ENCODE data around the gene OR52D1. TPM values are rescaled to one million over a fixed set of nuclear protein-coding genes. Genes with fewer than 3 reads are reported as not detected.

Gene OR52D1
- total RNA-seq, 1 experiment from 2014 or later = not detected

DNA sequence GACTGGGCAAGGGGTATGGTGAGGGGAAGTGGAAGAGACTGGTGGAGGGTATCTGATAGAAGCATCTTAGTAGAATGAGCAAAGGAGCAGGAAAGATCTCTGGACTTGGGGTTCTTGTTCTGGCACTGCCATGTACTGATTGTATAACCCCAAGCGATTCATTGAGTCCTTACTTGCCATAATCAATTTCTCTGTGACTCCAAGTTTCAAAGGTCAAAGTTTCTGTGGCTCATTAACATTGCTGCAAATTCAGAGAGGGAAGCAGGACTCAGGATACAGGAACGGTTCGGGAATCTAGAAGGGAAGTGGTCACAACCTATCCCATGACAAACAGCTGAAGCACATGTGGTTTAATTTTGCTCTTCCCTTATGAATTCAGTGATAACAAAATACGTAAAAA is 39.1 kb upstream of the OR52D1 start:
- H2BK120ac ChIP-seq (ENCODE audit: low read depth, low read length, poor library complexity, severe bottlenecking) = no peak overlapping the region
- no peak overlapping the region for H3K4me2 ChIP-seq (ENCODE audit: insufficient read depth, insufficient read length, low read length)
- no peak overlapping the region for H3T11ph ChIP-seq (ENCODE audit: low read length)
- H3K9ac ChIP-seq (ENCODE audit: extremely low read depth, insufficient read length, low read length) = no peak overlapping the region
- no peaks in the 10 kb centered on the region for H3K23me2 ChIP-seq (ENCODE audit: insufficient read length, low read depth, low read length, poor library complexity, severe bottlenecking)
- H4K8ac ChIP-seq (replicated peaks; ENCODE audit: insufficient read length, low read depth, low read length) = no peak overlapping the region
- no peak overlapping the region for H3K27ac Mint-ChIP-seq
- no peaks in the 10 kb centered on the region for H3K36me3 Mint-ChIP-seq (ENCODE audit: insufficient read depth in 1 of 3, low read depth in 3 of 3)
- no peak overlapping the region for H2BK5ac ChIP-seq (ENCODE audit: insufficient read length, low read length)
- H2BK12ac ChIP-seq (ENCODE audit: insufficient read length, low read depth, low read length) = no peak overlapping the region
- no CpG with 5 or more reads among the region's 4 CpGs for WGBS (ENCODE audit: extremely low coverage, insufficient read length, low lambda C conversion rate)
- H4K91ac ChIP-seq (ENCODE audit: insufficient read length, low read depth, low read length) = no peak overlapping the region
- TF ChIP-seq, protein P1, sequence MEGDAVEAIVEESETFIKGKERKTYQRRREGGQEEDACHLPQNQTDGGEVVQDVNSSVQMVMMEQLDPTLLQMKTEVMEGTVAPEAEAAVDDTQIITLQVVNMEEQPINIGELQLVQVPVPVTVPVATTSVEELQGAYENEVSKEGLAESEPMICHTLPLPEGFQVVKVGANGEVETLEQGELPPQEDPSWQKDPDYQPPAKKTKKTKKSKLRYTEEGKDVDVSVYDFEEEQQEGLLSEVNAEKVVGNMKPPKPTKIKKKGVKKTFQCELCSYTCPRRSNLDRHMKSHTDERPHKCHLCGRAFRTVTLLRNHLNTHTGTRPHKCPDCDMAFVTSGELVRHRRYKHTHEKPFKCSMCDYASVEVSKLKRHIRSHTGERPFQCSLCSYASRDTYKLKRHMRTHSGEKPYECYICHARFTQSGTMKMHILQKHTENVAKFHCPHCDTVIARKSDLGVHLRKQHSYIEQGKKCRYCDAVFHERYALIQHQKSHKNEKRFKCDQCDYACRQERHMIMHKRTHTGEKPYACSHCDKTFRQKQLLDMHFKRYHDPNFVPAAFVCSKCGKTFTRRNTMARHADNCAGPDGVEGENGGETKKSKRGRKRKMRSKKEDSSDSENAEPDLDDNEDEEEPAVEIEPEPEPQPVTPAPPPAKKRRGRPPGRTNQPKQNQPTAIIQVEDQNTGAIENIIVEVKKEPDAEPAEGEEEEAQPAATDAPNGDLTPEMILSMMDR (conservative IDR thresholded peaks at IDR 0.05) = no peak
- no peak overlapping the region for H3K23ac ChIP-seq (ENCODE audit: insufficient read length, low read depth, low read length)
- DNase-seq = no peak
- no peaks in the 10 kb centered on the region for H3K27me3 ChIP-seq (ENCODE audit: insufficient read depth, low read length)
- no peaks in the 10 kb centered on the region for H3K9me3 ChIP-seq (ENCODE audit: control insufficient read depth, low read depth, low read length)
- H4K5ac ChIP-seq (ENCODE audit: insufficient read length, low read depth, low read length) = no peak overlapping the region
- H3K79me2 ChIP-seq (ENCODE audit: insufficient read depth, low read length) = no peaks in the 10 kb centered on the region
- H3K27ac ChIP-seq (ENCODE audit: insufficient read length, low read depth, low read length) = no peak overlapping the region
- no peak overlapping the region for H3K4ac ChIP-seq (ENCODE audit: low read depth, low read length)
- no peak overlapping the region for H3K56ac ChIP-seq (ENCODE audit: insufficient read length, low read depth, low read length)
- no peaks in the 10 kb centered on the region for H4K20me1 ChIP-seq (ENCODE audit: control insufficient read depth, insufficient read depth, insufficient read length)
- H2BK15ac ChIP-seq (ENCODE audit: low read depth, low read length) = no peak overlapping the region
- no peaks in the 10 kb centered on the region for H3K79me1 ChIP-seq (ENCODE audit: insufficient read depth, low read depth, low read length, poor library complexity, severe bottlenecking)
- no peaks in the 10 kb centered on the region for H3K9me3 Mint-ChIP-seq
- H3K4me1 ChIP-seq (ENCODE audit: insufficient read depth, low read length) = no peaks in the 10 kb centered on the region
- H3K4me1 Mint-ChIP-seq = peaks cover 17 to 27% of the 10 kb centered on the region in 2 experiments
- no peak overlapping the region for H2AFZ ChIP-seq (ENCODE audit: low read length)
- H3K27me3 Mint-ChIP-seq (ENCODE audit: low read depth) = peaks cover 4% of the 10 kb centered on the region
- H3K18ac ChIP-seq (ENCODE audit: insufficient read length, low read depth, low read length) = no peak overlapping the region
- no peak overlapping the region for H2AK5ac ChIP-seq (ENCODE audit: insufficient read length, low read length)
- H3K4me3 Mint-ChIP-seq = no peak overlapping the region
- H2BK20ac ChIP-seq (ENCODE audit: low read depth, low read length, poor library complexity, severe bottlenecking) = no peak overlapping the region
- H3K14ac ChIP-seq (ENCODE audit: insufficient read depth, low read length) = no peak overlapping the region
